GM19035 (cell line): ENCODE measurements around the gene MPPED1.

Experiments used
- ATAC-seq: cut with Tn5 transposase; IDR thresholded peaks from one replicate; pipeline ENCODE4 v1.9.1; 2021; ENCODE audit not compliant: unreplicated experiment

Gene MPPED1

GRCh38 chr22:43474161-43475101 lies 62.6 kb downstream of the MPPED1 start:
- ATAC-seq, result no peak

GRCh38 chr22:43475549-43476076 lies 63.8 kb downstream of the MPPED1 start:
- no peak for ATAC-seq

- no peak for ATAC-seq
These were observed 64.5 kb downstream of the MPPED1 start for GRCh38 chr22:43476341-43476740.

- ATAC-seq, result no peak
These were observed 65.2 kb downstream of the MPPED1 start for GRCh38 chr22:43476751-43477725.

- no peak for ATAC-seq
These were observed 66.2 kb downstream of the MPPED1 start for GRCh38 chr22:43477966-43478365.

- ATAC-seq, result no peak
These were observed 66.9 kb downstream of the MPPED1 start for GRCh38 chr22:43478621-43479300.

GRCh38 chr22:43479301-43479950 lies 67.6 kb downstream of the MPPED1 start:
- no peak for ATAC-seq

- ATAC-seq, result no peak
These were observed 68.1 kb downstream of the MPPED1 start for GRCh38 chr22:43479962-43480361.

GRCh38 chr22:43481568-43482317 lies 69.9 kb downstream of the MPPED1 start:
- no peak for ATAC-seq

GRCh38 chr22:43482318-43482625 lies 70.5 kb downstream of the MPPED1 start:
- ATAC-seq, result no peak

GRCh38 chr22:43483266-43483665 lies 71.5 kb downstream of the MPPED1 start:
- ATAC-seq, result no peak

GRCh38 chr22:43483669-43484068 lies 71.9 kb downstream of the MPPED1 start:
- ATAC-seq, result no peak

GRCh38 chr22:43484227-43484626 lies 72.4 kb downstream of the MPPED1 start:
- no peak for ATAC-seq

- no peak for ATAC-seq
These were observed 73.8 kb downstream of the MPPED1 start for GRCh38 chr22:43485502-43486089.

- ATAC-seq, result no peak
These were observed 75.7 kb downstream of the MPPED1 start for GRCh38 chr22:43487311-43488030.

GRCh38 chr22:43488031-43488866 lies 76.4 kb downstream of the MPPED1 start:
- no peak for ATAC-seq

GRCh38 chr22:43488937-43489336 lies 77.1 kb downstream of the MPPED1 start:
- ATAC-seq, result no peak

- no peak for ATAC-seq
These were observed 78.5 kb downstream of the MPPED1 start for GRCh38 chr22:43490311-43490710.
